ENCODE data around the gene DOCK9.

DOCK9 gene

DNA sequence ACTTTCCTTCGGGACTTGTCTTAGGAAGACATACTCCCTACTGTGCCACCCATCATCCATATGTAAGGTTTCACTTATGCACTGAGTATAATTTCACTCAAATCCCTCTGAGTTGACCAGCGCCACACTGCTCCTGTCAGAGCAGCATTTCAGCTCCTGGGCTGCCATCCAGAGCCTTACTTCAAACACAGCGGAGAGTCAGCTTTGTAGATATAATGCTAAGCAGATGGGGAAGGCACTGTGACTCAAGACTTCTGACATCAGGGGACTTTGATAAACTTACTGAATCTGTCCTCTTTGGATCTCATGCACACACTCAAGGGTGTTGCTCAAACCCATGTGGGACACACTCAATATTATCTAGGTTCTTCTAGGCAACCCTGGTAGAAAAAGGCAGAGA is 34.9 kb downstream of the DOCK9 start:
- no peak for DNase-seq

DNA sequence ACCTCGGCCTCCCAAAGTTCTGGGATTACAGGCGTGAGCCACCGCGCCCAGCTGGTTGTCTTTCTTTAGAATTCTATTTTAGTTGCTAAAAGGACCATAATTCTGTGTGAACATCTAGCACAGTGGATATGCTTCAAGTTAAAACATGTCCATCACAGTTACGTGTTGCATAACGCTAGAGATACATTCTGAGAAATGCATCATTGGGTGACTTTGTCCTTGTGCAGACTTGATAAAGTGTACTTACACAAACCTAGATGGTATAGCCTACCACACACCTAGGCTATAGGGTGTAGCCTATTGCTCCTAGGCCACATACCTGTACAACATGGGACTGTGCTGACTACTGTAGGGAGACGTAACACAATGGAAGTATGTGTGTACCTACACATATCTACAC is 35.4 kb downstream of the DOCK9 start:
- no peak for DNase-seq

DNA sequence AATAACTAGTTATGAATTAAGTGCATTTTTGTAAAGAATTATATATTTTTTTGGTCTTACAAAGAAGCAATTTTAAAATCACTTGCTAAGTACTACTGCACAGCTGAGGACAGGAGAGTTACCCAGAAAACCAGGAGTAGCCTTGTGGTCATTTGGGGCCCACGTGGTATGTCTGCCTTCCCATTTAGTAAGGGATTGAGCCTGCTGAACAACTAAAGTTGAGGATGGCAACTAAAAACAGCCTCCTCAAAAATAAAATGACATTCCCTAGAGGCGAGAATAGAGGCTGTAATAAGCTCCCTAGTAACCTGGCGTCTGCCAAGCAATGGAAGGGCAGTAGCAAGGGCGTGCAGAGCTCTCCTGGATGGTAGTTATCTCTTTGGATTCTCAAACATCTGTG is 36.3 kb downstream of the DOCK9 start:
- DNase-seq = no peak

DNA sequence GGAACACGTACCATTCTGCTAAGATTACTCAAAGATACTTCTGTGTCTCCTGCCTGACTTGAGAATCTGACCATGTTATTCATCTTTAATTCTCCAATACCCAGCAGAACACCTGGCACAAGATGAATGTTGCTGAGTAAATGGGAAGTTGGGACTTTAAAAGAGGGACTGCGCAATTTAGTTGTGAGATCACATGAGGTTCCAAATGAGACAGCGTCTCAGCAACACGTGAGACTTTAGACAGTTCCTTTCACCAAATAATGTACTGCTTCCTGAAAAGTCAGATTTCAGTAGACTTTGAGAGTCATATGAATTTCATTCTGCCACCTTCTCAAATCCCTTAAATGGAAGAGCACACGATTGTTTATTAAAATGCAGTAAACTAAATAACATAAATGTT is 36.7 kb downstream of the DOCK9 start:
- no peak for DNase-seq

DNA sequence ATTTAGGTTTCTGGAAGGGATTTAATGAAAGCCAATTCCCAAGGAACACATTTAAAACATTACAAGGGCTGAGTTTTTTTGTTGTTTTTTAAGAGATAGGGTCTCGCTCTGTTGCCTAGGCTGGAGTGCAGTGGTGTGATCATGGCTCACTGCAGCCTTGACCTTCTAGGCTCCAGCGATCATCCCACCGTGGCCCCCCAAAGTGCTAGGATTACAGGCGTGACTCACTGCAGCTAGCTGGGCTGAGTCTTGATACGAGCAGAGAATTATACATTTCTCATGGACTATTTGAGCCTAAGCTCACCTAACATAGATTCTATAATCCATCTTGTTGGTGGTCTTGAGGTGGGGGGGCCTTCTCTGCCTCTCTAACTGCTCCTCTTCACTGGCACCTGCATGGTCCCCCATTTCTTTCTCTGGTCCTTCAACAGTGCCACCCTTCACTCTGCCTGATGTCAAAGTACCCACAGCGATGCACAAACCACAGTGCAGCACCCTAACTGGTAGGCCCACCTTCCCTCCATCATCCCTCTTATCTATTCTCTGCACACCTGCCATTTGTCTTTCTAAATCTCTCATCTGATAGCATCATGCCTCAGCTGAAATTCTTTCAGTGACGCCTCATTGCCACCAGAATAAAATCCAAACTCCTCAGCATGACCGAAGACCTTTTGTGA is 37.4 kb downstream of the DOCK9 start:
- DNase-seq = no peak

DNA sequence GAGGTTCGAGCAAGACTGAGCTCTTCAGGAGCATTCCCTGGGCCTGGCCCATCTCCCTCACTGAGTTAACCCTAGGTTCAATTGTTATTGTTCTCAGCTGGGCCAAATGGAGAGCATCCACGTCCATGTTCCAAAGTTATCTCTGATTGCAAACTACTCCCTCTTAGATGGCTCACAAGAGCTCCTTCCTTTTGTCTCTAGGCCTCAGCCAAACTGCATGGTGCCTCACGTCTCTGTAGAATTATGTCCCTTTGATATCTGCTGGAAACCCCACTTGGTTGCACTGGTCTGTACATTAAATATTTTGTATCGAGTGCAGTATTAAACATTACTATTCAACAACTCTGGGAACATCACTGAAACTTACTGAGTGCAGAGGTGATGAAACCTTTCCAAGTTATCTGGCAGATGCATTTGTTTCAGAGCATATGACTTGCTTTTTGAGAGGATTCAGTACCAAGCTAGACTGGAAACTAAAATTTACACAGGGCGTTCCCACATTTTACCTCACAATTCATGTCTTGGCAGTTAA is 38.1 kb downstream of the DOCK9 start:
- no peak for DNase-seq

DNA sequence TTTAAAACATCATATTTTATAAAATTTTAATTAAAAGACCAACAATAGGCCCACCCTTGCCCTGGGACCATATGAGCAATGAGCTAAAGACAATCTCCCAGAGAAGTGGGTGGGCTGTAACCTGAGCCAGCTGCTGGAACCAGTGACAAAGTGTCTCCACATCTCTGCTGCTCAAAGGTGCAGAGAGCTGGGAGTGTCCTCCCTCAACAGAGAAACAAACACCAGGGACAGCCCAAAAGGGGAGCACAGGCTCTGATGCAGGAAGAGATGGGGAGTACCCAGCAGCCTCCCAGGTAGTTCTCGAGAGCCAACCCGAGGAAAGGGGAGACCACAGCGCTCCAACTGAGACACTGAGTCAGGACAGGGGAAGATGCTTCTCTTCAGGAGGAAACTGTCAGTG is 39.1 kb downstream of the DOCK9 start:
- no peak for DNase-seq

DNA sequence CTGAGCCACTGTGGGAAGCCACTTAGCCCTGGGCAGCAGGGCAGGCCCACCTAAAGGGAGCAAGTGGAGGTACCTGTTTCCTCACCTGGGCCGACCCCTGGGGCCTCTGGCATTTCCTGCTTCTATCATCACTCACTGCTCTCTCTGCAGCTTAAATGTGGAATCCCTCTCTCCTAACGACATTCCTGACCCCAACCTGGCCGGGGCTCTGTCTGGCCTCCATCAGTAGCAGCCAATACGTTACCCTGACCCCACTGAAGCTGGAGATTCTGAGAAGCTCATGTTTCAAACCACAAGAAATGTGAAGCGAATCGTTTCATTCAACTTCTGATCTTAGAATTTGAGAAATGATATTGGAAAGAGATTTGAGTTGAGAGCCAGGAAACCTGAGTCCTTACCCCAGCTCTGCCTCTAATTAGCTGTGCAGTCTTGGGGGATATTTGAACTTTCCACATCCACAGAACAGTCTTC is 39.9 kb downstream of the DOCK9 start:
- DNase-seq = no peak

DNA sequence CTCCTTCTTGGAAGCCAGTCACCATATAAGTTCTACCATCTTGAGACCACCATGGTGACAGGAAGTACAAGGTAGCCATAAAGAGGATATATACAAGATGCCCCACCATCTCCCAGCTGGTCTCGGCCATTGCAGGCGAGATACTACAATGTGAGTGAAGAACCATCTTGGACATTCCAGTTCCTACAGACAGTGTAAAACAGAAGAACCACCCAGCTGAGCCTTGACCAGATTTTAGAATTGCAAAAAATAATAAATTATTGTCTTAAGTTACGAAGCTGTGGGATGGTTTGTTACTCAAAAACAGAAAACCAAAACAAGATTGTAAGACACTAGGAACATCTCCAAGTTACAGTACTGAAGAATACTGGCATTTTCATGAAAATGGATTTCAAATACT is 43.6 kb downstream of the DOCK9 start:
- no peak for DNase-seq

DNA sequence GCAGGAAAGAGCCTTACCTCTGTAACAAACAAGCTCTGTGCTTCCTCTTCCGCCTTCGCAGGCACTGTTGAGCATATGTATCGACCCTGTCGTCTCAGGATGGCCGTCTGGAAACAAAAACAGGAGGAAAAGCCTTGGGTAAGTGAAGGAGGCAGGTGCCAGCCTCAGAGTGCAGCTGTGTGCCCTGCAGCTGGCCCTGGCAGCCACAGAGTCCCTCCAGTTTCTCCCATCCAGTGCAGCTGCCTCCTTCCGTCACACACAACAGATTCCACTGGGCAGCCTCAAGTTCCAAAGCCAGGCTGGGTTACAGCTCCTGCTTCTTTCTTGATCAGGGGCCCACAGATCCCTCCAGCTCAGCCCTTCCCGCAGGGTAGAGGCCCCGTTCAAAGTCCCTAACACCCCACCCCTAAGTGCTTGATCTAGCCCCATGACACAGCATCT is 47.7 kb downstream of the DOCK9 start:
- no peak for DNase-seq

DNA sequence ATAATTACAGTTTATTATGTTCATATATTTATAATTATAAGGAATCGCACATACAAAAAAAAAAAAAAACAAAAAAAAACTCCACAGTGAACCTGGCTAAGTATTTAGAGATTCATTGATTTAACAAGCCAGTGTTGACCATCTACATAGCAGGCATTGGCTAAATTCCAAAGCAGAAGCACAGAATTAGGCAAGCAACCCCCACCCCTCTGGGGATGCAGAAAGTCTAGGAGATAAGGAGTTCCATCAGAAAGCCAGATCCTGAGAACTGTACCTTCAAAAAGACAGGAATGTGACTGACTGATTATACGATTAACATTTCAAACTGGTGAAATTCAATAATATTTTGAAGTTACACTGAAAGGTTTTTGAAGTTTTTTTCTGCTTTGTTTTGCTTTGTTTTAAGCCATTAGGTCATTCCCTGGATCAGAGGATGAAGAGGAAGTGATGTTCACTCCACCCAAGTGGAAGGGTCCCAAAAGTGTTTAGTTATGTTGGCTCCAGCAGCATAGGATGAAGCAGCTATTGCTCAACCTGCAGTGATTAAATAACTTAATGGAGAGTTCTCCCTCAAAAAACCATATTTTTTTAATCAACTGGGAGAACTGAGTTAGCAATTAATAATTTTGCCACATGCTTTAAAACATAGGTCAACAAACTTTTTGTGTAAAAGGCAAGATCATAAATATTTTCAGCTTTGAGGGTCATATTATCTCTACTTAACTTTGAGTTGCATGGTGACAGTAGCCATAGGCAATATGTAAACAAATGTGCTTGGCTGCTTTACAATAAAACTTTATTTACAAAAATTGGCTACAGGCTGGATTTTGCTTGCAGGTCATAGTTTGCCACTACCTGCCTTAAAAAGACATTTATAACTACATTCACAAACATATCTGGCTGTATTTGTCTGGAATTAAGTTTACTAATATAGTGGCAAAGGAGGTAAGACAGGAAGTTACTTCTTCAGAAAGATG is 49.6 kb downstream of the DOCK9 start:
- DNase-seq = no peak

DNA sequence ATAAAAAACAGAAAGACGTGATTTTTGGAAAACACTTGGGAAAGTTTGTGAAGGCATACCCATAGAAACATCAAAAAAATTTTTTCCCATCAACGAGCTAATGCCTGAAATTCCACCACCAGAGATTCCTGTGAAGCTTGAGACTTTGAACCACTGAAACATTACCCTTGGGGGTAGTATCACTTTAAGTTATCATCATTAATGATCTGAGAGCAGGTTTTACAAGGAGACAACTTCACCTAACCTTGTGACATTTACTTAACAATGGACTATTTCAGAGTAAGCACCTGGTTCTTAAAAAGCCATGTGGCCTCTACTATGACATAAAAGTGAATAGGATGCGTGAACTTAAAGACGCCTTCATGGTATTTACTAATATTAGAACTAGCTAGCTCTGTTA is 51.9 kb downstream of the DOCK9 start:
- DNase-seq = no peak

DNA sequence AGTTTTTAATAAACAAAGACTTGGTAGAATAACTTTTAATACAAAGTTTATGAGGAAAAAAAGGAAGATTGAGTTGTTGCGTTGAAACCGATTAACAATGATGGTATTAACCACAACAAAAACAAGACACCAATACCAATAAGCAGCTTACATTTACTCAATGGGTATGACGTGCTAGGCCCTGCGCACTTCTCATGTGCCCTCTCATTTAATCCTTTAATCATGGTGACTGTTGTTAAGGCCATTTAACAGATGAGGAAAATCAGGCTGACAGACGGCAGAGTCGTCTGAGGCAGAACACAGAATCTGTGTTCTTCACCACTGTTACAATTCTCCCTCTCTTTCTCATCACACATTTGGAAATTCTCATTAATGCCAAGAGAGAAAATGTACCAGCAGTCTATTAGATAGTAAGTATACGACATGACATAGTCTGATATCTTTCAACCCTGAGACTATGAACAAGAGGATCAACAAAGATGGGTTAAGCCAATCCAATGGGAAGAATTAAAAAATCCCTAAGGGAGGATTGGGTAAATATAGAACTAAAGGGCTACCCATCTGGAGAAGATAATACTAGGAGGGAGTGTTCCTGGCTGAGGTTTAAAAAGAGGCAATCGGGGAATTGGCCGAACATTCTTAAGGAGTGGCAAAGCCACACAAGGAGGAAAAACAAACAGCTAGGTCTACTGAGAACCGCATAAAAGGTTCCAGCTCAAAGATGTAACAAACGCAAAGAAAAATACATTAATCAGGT is 54.0 kb downstream of the DOCK9 start:
- no peak for DNase-seq

DNA sequence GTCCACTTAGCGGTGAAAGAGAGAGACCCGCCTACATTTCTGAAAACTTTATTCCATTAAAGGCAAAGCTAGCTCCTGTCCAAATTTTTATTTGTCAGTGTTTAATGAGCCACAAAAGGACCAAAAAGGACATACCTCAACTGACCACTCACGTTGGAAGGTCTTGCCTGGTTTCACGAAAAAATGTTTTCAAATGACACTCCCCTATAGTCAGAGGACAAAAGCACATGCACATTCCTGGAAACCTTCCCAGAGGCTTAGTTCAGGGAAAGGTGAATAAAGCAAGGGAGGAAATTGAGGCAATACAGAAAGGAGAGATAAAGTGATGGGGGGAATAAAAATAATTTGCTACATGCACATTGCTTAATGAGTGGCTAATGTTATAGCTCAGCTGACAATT is 55.6 kb downstream of the DOCK9 start:
- no peak for DNase-seq

DNA sequence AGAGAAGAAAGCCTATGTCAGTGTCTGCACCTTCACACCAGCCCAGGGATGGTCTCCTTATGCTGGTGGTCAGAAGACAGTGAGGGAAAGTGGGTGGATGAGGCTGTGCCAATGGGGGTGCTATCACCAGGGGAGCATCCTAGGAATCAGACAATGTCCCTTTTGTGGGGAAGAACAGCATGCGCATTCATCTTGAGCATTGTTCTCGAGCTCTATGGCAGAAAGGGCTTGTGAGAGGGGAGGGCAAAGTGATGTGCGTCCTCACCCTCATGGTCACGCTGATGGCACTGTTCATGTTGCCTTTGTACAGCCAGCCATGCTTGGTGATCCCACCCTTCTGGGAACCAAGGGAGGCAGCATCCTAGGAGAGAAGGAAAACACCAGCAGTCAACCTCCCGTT is 56.1 kb downstream of the DOCK9 start:
- DNase-seq = no peak

DNA sequence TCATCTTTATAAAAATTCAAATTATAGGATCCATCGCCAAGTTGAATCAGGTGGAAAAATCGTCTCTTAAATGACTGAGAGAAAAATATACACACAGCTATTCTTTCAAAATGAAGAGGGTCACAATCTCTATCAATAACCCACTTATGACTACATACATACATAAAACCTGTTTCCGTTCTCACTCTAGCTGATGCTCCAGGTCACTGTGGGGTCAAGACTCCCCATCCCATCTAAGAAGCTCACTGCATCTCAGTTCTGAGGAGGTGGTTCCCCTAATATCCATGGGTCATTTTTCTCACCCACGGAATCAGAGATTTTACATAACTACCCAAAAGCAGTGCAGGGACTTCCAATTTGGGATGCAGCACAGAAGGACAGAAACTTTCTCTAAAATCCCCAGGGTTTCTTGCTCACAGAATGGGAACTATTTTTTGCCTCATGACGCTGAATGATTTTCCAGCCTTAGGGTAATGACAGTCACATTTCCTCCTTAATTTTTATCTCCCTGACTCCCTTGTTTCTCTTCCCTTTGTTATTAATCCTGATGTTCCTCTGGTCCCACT is 56.8 kb downstream of the DOCK9 start:
- no peak for DNase-seq

DNA sequence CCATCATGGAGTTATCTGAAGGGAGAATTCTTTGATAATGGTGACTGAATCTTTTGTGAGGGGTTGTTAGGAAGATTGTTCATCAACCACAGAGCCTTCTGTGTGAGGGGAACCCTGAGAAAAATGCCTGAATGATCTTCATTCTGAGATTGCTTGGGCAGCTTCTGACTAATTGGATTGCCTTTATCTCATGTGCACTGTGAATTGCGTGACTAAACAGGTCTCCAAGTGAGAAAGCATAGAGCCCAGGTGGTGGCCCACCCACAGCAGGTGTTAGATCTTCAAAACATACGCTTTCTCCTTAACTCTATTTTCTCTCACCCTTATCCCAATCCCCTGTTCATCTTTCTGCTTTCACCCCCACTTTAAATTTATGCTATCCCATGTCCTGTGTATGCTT is 58.3 kb downstream of the DOCK9 start:
- no peak for DNase-seq

DNA sequence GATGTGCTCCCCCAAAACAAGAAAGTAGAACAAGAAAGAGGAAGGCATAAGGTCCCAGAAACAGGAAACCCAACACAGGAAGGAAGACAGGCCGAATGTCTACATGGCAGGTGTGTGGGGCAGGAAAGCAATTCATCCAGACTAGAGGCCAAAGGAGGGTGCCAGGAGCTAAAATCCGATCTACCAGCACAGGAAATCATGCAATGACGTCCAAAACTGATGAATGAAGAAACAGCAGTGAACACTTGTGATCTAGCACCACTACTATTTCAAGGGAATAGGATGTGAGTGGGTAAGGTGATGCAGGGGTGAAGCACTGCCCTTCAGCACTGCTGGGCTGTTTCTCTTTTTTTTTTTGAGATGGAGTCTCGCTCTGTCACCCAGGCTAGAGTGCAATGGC is 59.1 kb downstream of the DOCK9 start:
- DNase-seq = no peak

DNA sequence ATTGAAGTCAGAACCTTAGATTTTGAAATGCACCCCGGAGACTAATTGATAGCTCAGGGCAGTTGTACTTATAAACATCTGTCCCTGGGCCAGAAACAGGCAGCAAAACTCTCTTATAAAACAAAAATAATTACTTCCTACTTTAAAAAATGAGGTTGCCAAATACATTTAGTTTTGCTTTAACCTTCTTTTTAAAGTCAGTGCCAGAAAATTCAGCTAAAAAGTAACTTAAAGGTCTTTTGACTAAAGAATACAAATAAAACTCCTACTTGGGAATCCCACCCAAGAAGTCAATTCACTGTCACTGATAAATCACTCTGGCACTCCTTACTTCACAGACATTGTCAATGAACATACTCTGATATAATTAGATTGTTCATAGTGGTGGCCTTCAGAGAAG is 60.7 kb downstream of the DOCK9 start:
- no peak for DNase-seq

DNA sequence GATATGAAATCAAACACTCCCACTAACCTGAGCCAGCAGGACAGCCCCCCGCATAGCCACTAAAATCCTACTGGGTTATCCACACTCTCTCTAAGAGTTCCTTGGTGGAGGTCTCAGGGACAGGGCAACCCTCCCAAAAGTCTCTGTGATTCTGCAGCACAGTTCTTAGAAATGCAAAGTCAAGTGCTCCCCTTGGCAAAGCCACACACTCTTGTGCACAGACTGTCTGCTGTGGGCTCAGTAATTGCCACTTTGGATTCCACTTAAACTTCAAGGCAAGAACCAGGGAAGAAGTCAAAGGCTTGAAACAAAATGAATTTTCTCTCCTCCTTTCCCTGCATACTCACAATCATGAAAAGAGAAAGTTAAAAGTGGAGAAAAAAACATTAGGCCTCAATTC is 61.5 kb downstream of the DOCK9 start:
- no peak for DNase-seq

DNA sequence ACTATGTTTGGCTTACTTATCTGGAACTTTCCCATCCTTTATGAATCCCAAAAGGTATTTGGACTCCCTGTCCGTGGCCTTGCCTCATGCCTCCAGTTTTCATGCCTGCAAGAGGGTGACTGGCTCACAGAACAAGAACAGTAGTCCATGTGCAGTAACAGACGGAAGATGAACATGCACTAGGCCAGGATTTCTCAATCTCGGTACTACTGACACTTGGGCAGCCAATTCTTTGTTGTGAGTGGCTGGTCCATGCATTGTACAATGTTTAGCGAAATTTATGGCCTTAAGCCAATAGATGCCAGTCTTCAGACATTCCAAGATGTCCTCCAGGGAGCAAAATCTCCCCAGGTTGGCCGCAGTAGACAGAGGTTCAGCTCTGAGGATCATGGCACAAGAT is 61.9 kb downstream of the DOCK9 start:
- no peak for DNase-seq

DNA sequence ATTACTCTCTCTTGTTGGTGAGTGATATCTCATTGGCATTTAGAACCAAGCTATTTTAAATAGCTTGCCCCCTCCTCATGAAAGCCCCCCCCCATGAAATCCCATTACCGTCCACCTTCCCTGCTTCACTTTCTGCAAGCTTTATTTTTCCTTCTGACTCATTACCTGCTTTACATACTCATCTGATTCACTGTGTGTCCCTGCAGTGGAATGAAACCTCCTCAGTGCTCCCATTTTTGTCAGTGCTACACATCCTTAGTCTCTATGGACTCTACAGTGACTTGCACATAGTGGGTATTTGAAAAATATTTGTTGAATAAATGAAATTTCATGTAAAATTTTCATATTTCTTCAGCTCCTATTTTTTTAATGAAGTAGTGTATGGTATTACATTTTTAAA is 62.3 kb downstream of the DOCK9 start:
- no peak for DNase-seq

DNA sequence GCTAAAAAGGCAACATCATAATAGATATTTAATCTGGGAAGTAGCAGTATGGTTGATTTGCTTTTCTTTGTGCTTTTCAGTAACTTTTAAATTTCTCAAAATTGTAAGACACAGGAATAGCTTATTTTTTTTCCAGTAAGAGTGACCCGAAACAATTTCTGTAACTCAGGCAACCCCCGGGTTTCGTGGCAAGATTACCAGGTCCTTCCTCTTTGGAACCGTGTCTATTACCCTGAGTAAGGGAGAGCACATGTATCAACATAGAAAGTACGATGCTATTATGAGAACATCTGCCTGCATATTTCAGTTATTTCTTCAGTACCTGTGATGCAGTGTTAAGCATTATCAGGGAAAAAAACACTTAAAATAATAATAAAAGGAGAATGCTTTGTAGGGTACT is 64.1 kb downstream of the DOCK9 start:
- DNase-seq = no peak
